Muscle layer of colon (tissue), 2 donors: ENCODE results near the gene TAF4.

Experiments
- H3K27ac ChIP-seq: one replicate; pipeline ENCODE4 v1.7.0; 2013; ENCODE audit warnings: low read depth, mild to moderate bottlenecking, low read length, moderate library complexity
- H3K27me3 ChIP-seq, 2 donors: one replicate each; pipeline ENCODE4 v1.7.0; 2013; ENCODE audit warnings: low read length in 2 of 2, mild to moderate bottlenecking in 2 of 2; ENCODE audit not compliant: insufficient read depth in 2 of 2, control insufficient read depth in 1 of 2
- H3K36me3 ChIP-seq: one replicate; pipeline ENCODE4 v1.7.0; 2013; ENCODE audit warnings: mild to moderate bottlenecking, low read length; ENCODE audit not compliant: insufficient read depth
- H3K4me1 ChIP-seq: one replicate; pipeline ENCODE4 v1.7.0; 2013; ENCODE audit warnings: mild to moderate bottlenecking, low read length; ENCODE audit not compliant: insufficient read depth
- H3K4me3 ChIP-seq, 2 donors: one replicate each; pipeline ENCODE4 v1.7.0; 2013; ENCODE audit warnings: low read length in 2 of 2, low read depth in 1 of 2, mild to moderate bottlenecking in 1 of 2, moderate library complexity in 1 of 2
- H3K9ac ChIP-seq: one replicate; pipeline ENCODE4 v1.7.0; 2013; ENCODE audit warnings: low read length
- H3K9me3 ChIP-seq: one replicate; pipeline ENCODE4 v1.7.0; 2013; ENCODE audit warnings: mild to moderate bottlenecking, low read length
- donor health status: abdominal sarcoma.
- donor health status: Adenocarcinoma of cecum.

Gene TAF4

GRCh38 chr20:62002882-62003480 lies 62.7 kb downstream of the TAF4 start:
- no peak overlapping the region for H3K27ac ChIP-seq
- H3K27me3 ChIP-seq: no peaks in the 10 kb centered on the region
- H3K4me3 ChIP-seq: no peak overlapping the region
- no peaks in the 10 kb centered on the region for H3K4me1 ChIP-seq
- no peaks in the 10 kb centered on the region for H3K9me3 ChIP-seq
- no peak overlapping the region for H3K9ac ChIP-seq
- H3K36me3 ChIP-seq: peaks cover 86% of the 10 kb centered on the region

GRCh38 chr20:62001178-62001715 lies 64.4 kb downstream of the TAF4 start:
- H3K4me1 ChIP-seq: no peaks in the 10 kb centered on the region
- no peak overlapping the region for H3K27ac ChIP-seq
- H3K9me3 ChIP-seq: no peaks in the 10 kb centered on the region
- no peaks in the 10 kb centered on the region for H3K27me3 ChIP-seq
- no peak overlapping the region for H3K4me3 ChIP-seq
- H3K36me3 ChIP-seq: peaks cover 86% of the 10 kb centered on the region
- H3K9ac ChIP-seq: no peak overlapping the region

- Histone ChIP-seq H3K4me1 (no peaks in the 10 kb centered on the region), H3K4me3 (no peak overlapping the region), H3K9ac (no peak overlapping the region), H3K27me3 (no peaks in the 10 kb centered on the region), H3K36me3 (peaks cover 84% of the 10 kb centered on the region), H3K27ac (no peak overlapping the region), H3K9me3 (no peaks in the 10 kb centered on the region)
Observed at GRCh38 chr20:61998343-61999121, 67.1 kb downstream of the TAF4 start.

- no peak overlapping the region for H3K4me3 ChIP-seq
- H3K27me3 ChIP-seq: no peaks in the 10 kb centered on the region
- peaks cover 83% of the 10 kb centered on the region for H3K36me3 ChIP-seq
- H3K4me1 ChIP-seq: no peaks in the 10 kb centered on the region
- no peak overlapping the region for H3K9ac ChIP-seq
- H3K9me3 ChIP-seq: no peaks in the 10 kb centered on the region
- H3K27ac ChIP-seq: no peak overlapping the region
Observed at GRCh38 chr20:61997891-61998290, 67.8 kb downstream of the TAF4 start.

GRCh38 chr20:61997372-61997771 lies 68.3 kb downstream of the TAF4 start:
- Histone ChIP-seq H3K9me3 (no peaks in the 10 kb centered on the region), H3K4me1 (no peaks in the 10 kb centered on the region), H3K4me3 (no peak overlapping the region), H3K9ac (no peak overlapping the region), H3K27me3 (no peaks in the 10 kb centered on the region), H3K36me3 (peaks cover 83% of the 10 kb centered on the region), H3K27ac (no peak overlapping the region)

- Histone ChIP-seq H3K27ac (no peak overlapping the region), H3K4me1 (no peaks in the 10 kb centered on the region), H3K27me3 (no peaks in the 10 kb centered on the region), H3K4me3 (no peak overlapping the region), H3K9me3 (no peaks in the 10 kb centered on the region), H3K9ac (no peak overlapping the region), H3K36me3 (peaks cover 81% of the 10 kb centered on the region)
Observed at GRCh38 chr20:61994546-61994945, 71.1 kb downstream of the TAF4 start.

- Histone ChIP-seq H3K9ac (no peak overlapping the region), H3K27ac (no peak overlapping the region), H3K36me3 (peaks cover 66% of the 10 kb centered on the region), H3K4me3 (no peak overlapping the region), H3K27me3 (no peaks in the 10 kb centered on the region), H3K9me3 (no peaks in the 10 kb centered on the region), H3K4me1 (no peaks in the 10 kb centered on the region)
Observed at GRCh38 chr20:61993058-61993457, 72.6 kb downstream of the TAF4 start.

- H3K27me3 ChIP-seq: no peaks in the 10 kb centered on the region
- H3K4me1 ChIP-seq: no peaks in the 10 kb centered on the region
- H3K27ac ChIP-seq: no peak overlapping the region
- no peak overlapping the region for H3K9ac ChIP-seq
- no peak overlapping the region for H3K4me3 ChIP-seq
- no peaks in the 10 kb centered on the region for H3K9me3 ChIP-seq
- peaks cover 57% of the 10 kb centered on the region for H3K36me3 ChIP-seq
Observed at GRCh38 chr20:61991476-61991875, 74.2 kb downstream of the TAF4 start.

GRCh38 chr20:61990484-61990883 lies 75.2 kb downstream of the TAF4 start:
- Histone ChIP-seq H3K9me3 (no peaks in the 10 kb centered on the region), H3K27ac (no peak overlapping the region), H3K27me3 (no peaks in the 10 kb centered on the region), H3K4me1 (no peaks in the 10 kb centered on the region), H3K9ac (no peak overlapping the region), H3K4me3 (no peak overlapping the region), H3K36me3 (peaks cover 50% of the 10 kb centered on the region)

GRCh38 chr20:61989741-61990140 lies 75.9 kb downstream of the TAF4 start:
- Histone ChIP-seq H3K36me3 (peaks cover 44% of the 10 kb centered on the region), H3K27me3 (no peaks in the 10 kb centered on the region), H3K9me3 (no peaks in the 10 kb centered on the region), H3K4me1 (no peaks in the 10 kb centered on the region), H3K4me3 (no peak overlapping the region), H3K27ac (no peak overlapping the region), H3K9ac (no peak overlapping the region)

- Histone ChIP-seq H3K27me3 (no peaks in the 10 kb centered on the region), H3K36me3 (peaks cover 42% of the 10 kb centered on the region), H3K4me3 (no peak overlapping the region), H3K9me3 (no peaks in the 10 kb centered on the region), H3K27ac (no peak overlapping the region), H3K4me1 (no peaks in the 10 kb centered on the region), H3K9ac (no peak overlapping the region)
Observed at GRCh38 chr20:61988665-61989064, 77.0 kb downstream of the TAF4 start.
